ENCODE results near the gene SMIM7. TPM values are rescaled to one million over a fixed set of nuclear protein-coding genes. Genes with fewer than 3 reads are reported as not detected.

The SMIM7 gene
- total and polyA plus RNA-seq, 11 donors = 27.1 to 73.1 (median 45.2) TPM

DNA sequence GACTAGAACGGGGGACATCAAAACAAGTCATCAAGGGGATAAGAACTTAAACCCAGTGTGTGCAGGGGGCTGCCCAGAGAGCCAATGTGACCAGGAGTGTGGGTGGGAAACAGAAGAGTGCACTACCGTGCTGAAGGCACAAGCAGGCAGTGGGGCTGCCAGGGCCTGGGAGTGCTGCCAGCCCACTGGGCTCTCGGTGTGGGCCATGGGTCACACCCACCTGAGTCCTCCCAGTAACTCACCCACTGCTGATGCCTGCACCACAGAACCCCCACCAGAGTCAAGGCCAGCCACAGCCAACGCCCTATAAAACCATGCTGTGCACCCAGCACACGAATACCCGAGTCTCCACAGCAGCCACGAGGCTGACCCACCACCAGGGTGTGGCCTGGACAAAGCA, 40.5 kb downstream of the SMIM7 start:
- Histone ChIP-seq H3K4me3 (no peak overlapping the region), H3K4me1 (peaks cover 0 to 91% (median 35%) of the 10 kb centered on the region in 12 donors), H3K36me3 (peaks cover 0 to 20% (median 8%) of the 10 kb centered on the region in 9 donors), H3K9me3 (no peaks in the 10 kb centered on the region), H3K27me3 (no peaks in the 10 kb centered on the region), H3K27ac (peak overlapping the region in 2 of 12 donors; percentile 9 to 28)
- WGBS, 4 donors = 39 to 52% (median 44%) methylated on average over 7 of the region's 7 CpGs
- ATAC-seq (peak; percentile 77 to 86 (median 81)), DNase-seq (peak in 3 of 5 donors; percentile 37 to 77 (median 56))
- TF ChIP-seq, protein P1, sequence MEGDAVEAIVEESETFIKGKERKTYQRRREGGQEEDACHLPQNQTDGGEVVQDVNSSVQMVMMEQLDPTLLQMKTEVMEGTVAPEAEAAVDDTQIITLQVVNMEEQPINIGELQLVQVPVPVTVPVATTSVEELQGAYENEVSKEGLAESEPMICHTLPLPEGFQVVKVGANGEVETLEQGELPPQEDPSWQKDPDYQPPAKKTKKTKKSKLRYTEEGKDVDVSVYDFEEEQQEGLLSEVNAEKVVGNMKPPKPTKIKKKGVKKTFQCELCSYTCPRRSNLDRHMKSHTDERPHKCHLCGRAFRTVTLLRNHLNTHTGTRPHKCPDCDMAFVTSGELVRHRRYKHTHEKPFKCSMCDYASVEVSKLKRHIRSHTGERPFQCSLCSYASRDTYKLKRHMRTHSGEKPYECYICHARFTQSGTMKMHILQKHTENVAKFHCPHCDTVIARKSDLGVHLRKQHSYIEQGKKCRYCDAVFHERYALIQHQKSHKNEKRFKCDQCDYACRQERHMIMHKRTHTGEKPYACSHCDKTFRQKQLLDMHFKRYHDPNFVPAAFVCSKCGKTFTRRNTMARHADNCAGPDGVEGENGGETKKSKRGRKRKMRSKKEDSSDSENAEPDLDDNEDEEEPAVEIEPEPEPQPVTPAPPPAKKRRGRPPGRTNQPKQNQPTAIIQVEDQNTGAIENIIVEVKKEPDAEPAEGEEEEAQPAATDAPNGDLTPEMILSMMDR (IDR thresholded peaks at IDR 0.05) = no peak
- no peak for TF ChIP-seq POLR2A (IDR thresholded peaks at IDR 0.05)
- intact Hi-C loops (cut with DNase I) = no loop called here

DNA sequence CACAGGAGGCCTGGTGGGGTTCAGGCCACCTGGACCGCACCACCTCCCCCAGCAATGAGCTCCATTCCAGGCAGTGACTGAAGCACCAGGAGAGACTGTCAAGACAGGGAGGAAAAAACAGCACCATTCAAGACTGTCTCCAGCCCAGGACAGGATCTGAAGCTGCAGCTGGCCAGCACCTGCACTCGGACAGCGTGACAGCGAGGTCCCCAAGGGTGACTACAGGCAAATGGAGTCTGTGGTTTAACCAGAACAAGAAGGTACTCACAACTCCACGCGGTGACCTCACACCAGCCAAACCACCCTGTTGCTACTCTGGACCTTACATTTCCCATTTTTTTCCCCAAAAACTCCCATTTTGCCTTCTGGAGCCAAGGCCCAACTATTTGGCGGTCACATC, 41.7 kb downstream of the SMIM7 start:
- Histone ChIP-seq H3K36me3 (peaks cover 0 to 8% (median 1%) of the 10 kb centered on the region in 9 donors), H3K4me1 (peaks cover 0 to 88% (median 35%) of the 10 kb centered on the region in 12 donors), H3K27me3 (no peaks in the 10 kb centered on the region), H3K27ac (no peak overlapping the region), H3K4me3 (no peak overlapping the region), H3K9me3 (no peaks in the 10 kb centered on the region)
- no peak for TF ChIP-seq POLR2A (IDR thresholded peaks at IDR 0.05)
- TF ChIP-seq, protein P1 (IDR thresholded peaks at IDR 0.05) = no peak
- intact Hi-C loops (cut with DNase I) = no loop called here
- WGBS, 4 donors = 91 to 96% (median 95%) methylated on average over 6 to 7 of the region's 7 CpGs
- DNase-seq (no peak), ATAC-seq (no peak)

DNA sequence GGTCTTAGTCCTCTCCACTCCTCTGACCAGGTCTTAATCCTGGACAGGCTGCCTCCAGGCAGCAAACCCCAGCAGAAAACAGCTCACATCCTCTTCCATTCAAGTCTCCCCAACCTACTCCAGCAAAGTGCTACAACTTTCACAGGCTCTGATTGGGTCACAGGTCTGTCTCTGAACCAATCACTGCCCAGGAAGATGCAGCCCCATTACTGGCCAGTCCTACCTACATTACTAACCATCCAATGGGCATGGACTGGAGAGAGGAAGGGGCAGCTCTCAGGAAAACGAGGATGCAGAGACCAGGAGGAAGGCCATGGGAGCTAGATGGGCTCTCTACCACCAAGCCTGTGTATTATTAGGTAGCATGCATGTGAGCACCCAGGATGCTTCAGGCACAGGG, 44.1 kb downstream of the SMIM7 start:
- Histone ChIP-seq H3K36me3 (no peaks in the 10 kb centered on the region), H3K9me3 (no peaks in the 10 kb centered on the region), H3K27me3 (no peaks in the 10 kb centered on the region), H3K4me3 (no peak overlapping the region), H3K27ac (no peak overlapping the region), H3K4me1 (peaks cover 6 to 91% (median 44%) of the 10 kb centered on the region in 12 donors)
- ATAC-seq (no peak), DNase-seq (no peak)
- intact Hi-C loops (cut with DNase I) = no loop called here
- WGBS, 4 donors = 20 to 46% (median 31%) methylated on average over 1 of the region's 1 CpG
- TF ChIP-seq POLR2A (IDR thresholded peaks at IDR 0.05) = no peak
- TF ChIP-seq, protein P1 (IDR thresholded peaks at IDR 0.05) = no peak

DNA sequence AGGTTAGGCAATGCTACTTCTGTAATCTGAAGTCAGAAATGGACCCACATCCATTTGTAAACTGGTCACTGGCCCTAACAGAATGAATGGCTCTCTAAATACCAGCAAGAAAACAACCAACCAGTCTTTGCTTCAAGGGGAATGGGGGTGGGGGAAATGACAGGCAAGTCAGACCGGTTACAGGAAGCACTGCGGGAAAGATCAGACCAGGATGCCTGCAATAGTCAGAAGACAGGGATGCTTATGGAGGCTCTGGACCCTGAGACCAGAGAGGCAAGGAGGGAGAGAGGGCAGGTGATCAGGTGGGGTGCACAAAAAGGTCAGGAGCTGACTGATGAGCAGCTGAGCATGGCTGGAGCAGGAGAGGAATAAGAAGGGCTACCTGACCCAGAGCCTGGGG, 45.0 kb downstream of the SMIM7 start:
- TF ChIP-seq, protein P1 (IDR thresholded peaks at IDR 0.05) = no peak
- TF ChIP-seq POLR2A (IDR thresholded peaks at IDR 0.05) = no peak
- H3K4me1 ChIP-seq = peaks cover 6 to 87% (median 41%) of the 10 kb centered on the region in 12 donors
- intact Hi-C loops (cut with DNase I) = no loop called here
- WGBS, 4 donors = 40 to 45% (median 43%) methylated on average over 2 of the region's 2 CpGs
- DNase-seq (no peak), ATAC-seq (no peak)
- H3K27me3 ChIP-seq = no peaks in the 10 kb centered on the region
- H3K27ac ChIP-seq = peak overlapping the region in 1 of 12 donors; percentile 44
- H3K4me3 ChIP-seq = no peak overlapping the region
- no peaks in the 10 kb centered on the region for H3K36me3 ChIP-seq
- no peaks in the 10 kb centered on the region for H3K9me3 ChIP-seq

All from heart left ventricle (tissue), 16 donors.